Skeletal muscle cell (primary cell): ENCODE measurements around the gene TP53TG5.

Source experiments
- DNase-seq: peaks from one replicate; pipeline ENCODE4 v3.0.0-alpha.2; 2010; ENCODE audit warnings: low read depth
- H3K4me3 ChIP-seq: 2 replicates; pipeline ENCODE4 v1.5.1; 2011; ENCODE audit warnings: low read depth, mild to moderate bottlenecking, control low read depth, low read length, moderate library complexity

TP53TG5 gene

DNA sequence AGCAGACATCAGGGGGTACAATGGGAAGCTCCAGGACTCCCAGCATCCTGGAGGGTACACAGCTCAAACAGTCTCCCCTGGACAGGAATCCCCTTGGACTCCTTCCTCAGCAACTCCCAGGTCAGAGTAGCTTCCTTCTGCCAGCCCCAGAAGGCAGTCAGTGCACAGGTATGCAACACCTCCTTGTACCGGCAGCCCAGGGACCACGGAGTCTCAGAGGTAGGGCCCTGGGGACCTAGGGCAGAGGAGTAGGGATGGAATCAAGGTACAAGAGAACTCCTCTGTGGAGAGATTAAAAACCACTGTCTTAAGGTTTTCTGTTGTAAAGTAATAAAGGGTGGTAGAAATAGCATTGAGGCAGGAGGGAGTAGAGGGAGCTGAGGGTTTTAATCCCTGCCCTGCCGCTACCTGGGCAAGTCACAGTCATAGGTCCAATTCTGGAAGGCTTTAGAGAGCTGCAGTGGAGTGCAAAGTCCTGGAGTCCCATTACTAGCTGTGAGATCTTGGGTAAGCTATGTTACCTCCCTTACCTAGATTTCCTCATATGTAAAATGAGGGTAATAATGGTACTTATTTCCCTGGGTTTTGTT is 7.5 kb downstream of the TP53TG5 start:
- DNase-seq, result no peak

DNA sequence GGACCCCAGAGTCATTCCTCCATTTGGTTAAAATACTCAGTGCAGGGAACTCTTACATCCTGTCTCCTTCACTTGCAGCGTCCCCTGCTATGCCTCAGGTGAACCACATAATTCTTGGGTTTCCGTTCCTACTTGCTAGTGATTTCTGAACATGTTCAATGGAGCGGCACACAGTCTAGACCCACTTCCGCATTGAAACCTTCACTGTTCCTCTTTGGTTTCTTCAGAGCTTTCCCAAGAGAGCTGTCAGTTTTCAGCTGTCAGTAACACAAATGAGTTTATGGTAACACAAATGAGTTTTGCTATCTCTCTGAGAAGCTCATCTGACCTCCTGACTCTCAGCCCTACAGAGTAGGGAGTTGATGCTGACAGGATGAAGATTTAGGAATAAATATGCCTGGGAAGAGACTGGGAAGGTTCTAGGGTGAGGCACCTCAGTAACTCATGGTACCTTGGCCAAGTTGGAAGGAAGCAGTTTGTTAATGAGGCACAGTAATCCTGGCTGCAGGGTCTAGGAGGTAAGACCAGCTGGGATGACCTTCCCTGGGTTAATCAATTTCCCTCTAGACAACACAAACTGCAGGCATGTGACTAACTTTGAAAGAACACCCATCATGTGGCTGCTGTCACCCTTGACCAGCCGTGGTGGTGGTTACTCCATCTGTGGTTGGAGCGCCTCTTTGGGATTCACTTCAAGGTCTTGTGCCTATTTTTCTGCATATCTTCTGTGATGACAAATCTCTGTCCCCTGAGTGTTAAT is 9.7 kb downstream of the TP53TG5 start:
- H3K4me3 ChIP-seq, result no peak overlapping the region
- no peak for DNase-seq

More for the DNA sequence above, 7.5 kb downstream of the TP53TG5 start:
- no peak overlapping the region for H3K4me3 ChIP-seq

DNA sequence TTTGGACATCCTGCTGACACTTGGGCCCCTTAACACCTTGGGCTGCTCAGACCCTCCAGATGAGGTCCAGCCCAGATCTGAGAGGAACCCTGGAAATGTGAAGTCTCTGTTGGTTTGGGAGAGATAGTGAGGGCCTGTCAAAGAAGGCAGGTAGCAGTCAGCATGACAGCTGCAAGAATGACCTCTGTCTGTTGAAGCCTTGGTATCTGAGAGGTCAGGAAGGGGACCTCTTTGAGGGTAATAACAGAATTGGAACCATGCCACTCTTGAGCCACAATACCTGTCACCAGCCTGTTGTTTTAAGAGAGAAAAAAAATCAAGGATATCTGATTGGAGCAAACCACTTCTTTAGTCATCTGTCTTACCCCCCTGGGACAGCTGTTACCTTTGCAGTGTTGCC is 11.0 kb downstream of the TP53TG5 start:
- no peak overlapping the region for H3K4me3 ChIP-seq
- DNase-seq, result no peak

DNA sequence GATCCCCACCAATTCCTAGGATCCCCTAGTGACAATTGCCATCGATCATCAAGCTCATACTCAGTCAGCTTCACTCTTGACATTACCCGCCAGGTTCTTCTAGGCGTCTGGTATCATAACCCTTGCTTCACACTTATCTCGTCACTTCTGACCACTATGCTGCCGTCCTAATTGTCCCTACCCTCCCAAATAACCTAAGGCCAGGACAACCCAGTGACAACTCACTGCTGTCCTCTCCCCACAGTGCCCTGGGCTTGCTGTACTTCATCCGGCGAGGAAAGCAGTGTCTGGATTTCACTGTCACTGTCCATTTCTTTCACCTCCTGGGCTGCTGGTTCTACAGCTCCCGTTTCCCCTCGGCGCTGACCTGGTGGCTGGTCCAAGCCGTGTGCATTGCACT is 11.5 kb downstream of the TP53TG5 start:
- DNase-seq, result no peak
- no peak overlapping the region for H3K4me3 ChIP-seq

DNA sequence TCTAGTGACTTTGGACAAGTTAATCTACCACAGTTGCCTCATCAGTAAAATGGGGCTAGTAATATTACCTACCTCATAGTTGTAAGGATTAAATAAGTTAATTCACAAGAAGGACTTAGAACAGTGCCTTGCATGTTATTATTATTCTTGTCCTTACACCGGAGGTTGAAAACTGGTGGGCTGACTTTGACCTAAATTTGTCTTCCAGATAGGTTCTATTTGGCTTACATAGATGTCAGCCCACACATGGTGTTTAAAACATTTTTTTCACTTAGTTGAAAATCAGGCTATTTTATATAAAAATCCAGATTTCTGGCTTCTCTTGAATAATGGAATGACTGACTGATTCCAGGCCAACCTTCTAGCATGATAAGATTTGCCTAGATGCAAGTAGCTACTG is 11.9 kb downstream of the TP53TG5 start:
- H3K4me3 ChIP-seq, result no peak overlapping the region

DNA sequence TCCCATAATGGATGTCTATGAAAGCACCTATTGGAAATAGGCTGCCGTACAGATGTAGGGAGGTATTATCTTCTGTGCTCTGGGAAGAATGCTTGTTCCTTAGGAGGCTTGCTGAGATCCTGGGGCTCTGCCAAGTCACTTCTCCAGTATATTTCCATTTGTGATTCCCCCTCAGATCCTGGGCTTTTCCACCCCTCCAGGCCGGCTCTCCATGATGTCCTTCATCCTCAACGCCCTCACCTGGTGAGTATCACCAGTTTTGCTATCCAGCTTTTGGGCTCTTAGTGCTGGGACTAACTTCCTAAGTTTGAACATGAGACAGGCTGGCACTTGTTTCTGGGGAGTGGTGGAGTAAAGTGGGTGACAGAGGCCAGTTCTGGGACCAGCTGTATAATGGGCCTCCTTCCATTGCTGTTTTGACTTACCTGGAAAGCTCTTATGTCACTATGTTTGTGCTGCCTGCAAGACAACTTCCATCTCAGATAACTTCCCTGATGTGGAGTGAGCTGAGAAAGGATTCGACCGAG is 12.6 kb downstream of the TP53TG5 start:
- no peak for DNase-seq
- no peak overlapping the region for H3K4me3 ChIP-seq

More for the DNA sequence above, 11.9 kb downstream of the TP53TG5 start:
- DNase-seq, result no peak

DNA sequence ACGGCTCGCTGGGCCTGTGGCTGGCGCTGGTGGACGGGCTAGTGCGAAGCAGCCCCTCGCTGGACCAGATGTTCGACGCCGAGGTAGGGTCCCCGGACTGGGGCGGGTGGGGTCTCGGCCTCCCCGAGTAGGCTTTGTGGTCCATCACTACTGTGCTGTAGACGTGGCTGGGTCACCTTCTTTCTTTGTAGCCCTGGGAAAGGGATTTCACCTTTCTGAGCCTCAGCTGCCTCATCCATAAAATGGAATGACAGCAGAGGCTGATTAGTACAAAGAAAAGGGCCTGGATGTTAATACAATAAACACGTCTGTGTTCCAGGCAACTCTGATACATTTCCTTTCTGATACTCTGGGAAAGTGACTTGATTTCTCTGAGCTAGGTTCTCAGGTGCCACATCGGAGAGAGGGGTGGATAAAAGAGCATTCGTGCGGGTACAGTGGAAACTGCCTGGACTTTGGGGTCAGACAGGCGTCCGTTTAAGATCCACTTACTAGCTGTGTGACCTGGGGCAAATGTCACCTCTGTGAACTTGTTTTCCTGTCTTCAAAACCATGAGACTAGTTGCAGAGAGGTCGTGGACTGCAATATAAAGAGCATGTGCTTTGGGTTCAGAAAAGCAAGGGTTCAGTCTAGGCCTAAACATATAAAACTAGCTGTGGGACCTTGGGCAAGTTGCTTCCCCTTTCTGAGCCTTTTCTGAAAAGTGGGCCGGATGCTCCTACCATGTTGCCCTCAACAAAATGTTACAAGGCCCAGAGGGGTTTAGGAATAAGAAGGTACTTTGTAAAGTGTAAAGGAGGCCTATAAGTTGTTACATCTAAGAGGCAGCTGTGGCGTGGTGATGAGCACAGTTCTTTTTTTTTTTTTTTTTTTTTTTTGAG is 14.3 kb downstream of the TP53TG5 start:
- no peak for DNase-seq
- H3K4me3 ChIP-seq, result peak overlapping the region; percentile 77

DNA sequence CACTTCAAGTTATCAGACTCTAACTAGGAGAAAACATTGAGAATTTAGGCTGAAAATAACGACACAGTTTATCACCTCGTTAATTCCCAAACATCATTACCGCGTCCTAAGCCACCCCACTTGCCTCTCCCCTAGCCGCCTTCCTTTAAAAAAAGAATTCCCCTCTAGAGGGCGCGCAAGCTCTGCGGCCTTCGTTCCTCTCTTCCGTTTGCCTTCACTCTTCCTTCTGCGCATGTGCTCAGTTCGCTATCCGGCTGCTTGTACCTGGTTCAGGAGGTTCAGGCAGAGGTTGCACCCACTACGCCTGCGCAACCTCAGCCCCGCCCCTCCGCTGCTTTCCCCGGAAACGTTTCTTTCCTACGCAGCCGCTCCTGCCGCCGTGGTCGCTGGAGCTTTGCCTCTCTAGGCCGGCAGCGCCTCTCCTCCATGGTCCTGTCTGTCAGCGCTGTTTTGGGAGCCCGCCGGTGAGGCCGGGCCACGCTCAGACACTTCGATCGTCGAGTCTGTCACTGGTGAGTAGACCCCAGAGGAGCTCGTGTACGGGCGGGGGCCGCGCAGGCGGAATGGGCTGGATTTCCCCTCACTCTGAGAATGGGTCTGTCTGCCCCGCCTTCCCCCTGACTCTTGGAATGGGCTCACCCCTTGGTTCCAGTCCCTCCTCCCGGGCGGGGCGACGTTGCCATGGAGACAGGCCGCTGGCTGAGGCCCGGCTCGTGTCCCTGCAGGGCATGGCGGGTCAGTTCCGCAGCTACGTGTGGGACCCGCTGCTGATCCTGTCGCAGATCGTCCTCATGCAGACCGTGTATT is 15.1 kb downstream of the TP53TG5 start, which contains the start of gene SYS1:
Gene SYS1 (plus strand): TSS at position 353 of the 807 bp plus-strand sequence. CDS start 376 bp downstream, at position 729.
- peak; percentile 92 for DNase-seq
- H3K4me3 ChIP-seq, result peak within 1 kb of the TSS; percentile 77

DNA sequence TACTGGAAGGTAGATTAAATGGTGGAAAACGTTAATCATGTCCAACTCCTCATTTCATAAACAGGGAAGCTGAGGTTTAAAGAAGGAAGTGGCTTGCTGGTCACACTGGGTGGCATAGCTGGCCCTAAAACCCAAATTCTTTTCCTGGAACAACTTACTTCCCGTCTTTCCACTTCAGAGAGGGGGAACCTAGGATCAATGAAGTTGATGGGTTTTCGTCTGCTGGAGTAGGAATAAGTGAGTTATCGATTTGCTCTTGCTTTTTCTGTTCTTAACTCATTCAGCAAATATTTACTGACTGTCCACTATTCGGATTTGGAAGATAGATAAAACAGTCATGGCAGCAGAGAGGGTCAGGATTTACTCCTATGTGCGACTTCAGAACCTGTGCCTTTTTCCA is 16.3 kb downstream of the TP53TG5 start:
- H3K4me3 ChIP-seq, result no peak overlapping the region
- no peak for DNase-seq

DNA sequence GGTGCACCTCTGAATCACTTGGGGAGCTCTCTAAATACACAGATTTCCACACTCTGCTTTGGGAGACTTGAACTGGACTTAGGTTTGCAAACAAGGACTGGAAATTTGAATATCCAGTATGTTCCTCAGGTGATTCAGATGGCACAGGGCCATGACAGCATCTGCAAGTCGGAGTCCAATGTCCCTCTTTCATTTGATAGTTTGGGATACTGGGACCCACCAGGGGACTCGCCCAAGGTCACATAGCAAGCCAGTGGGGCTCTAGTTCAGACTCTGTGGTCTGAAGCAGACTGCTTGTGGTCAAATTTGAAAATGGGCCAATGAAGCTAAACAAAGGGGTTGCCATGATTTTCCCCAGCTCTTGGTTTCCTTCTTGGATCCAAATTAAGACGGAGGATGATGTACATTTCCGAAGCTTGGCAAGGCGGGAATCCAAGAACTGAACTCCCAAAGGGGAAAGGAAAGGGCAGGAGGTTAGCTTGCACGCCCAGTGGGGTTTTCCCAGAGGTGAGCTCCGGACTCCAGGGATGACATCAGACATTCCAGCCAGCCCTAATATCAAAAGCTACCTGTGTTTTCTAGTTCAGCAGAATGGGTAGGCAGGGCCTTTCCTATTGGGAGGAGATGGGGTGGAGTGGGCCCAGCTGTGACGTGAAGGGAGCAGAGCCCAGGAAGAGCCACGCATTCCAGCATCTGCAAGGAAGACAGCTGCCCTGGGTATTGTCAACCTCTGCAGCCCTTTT is 18.5 kb downstream of the TP53TG5 start:
- no peak for DNase-seq
- no peak overlapping the region for H3K4me3 ChIP-seq

DNA sequence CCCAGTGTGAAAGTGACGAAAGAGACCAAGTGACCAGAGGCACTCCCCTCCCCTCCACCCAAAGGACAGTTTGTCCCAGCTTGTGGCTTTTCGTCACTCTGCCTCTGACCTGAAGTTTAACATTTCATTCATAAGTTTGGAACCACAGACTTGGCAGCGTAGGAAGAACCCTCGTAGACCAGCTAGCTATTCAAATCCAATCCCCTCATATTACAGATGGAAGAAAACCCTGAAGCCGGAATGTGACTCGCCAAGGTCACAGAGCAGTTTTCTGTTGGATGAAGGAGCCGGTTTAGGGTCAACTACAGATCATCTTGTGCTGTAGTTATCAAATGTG is 19.1 kb downstream of the TP53TG5 start:
- no peak for DNase-seq
- H3K4me3 ChIP-seq, result no peak overlapping the region

DNA sequence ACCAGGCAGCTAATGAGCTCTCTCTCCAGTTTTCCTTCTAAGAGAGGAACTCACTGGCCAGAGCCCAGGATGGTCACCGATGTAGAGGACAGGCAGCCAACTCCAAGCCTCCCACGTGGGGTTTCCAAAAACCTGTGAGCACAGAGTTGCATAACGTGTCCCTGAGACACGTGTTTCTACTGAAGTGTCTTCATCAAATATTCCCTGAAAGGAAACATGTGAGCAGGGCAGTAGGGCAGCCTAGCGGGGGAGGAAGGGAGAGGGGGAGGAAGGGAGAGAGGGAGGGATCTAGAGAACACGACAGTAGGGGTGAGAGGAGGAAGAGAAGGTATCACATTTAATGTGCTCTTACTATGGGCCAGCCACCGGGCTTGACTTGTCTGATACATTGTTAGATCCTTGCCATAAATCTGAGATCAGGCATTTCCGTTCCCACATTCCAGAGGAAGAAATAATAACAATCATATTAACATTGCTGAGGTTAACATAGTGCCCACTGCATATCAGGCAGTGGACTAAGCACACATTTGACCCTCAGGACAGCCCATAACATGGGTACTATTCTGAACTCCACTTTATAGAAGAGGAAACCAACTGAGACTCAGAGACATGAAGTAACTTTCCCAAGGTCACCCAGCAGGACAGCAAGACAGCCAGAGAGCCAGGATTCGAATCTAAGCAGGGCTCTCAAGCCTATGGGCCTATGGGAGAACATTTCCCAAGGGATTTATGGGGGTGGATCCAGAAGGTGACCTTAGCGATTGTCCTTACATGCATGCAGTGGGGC is 19.6 kb downstream of the TP53TG5 start:
- DNase-seq, result no peak
- no peak overlapping the region for H3K4me3 ChIP-seq

DNA sequence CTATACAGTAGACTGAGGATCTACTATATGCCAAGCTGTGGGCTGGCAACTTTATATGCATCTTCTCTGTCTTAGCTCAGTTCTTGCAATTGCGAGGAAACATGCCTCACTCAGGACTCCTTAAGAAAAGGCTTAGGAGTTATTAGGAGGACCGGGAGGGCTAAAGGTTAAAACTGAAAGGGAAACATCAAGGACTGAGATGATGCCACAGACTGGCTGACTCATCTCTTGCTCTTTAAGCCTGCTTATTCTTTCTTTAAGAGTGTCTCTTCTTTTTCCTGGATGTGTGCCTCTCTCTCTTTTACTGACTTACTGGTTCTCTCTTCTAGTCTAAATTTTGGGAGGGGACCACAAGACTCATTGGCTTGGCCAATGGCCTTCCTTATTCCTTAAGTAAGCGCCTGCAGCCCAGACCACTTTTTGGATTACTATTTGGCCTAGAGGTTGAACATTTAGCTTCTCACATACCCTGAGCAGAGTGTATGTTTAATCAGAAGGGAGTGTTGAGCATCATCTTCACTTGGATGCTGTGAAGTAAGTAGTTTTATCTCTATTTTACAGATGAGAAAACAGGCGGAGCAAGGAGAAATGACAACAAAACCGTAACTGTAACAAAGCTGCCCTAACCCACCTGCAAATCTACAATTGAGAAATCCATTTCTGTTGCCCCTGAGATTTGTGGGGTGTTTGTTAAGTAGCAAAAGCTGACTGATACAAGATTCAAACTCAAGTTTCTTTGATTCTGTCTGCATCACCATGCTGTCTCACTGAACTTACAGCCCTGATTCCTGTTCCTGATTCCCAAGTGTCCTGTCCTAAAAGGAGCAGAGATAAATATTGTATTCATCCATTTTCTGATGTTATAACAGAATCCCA is 22.7 kb downstream of the TP53TG5 start:
- H3K4me3 ChIP-seq, result no peak overlapping the region
- no peak for DNase-seq

DNA sequence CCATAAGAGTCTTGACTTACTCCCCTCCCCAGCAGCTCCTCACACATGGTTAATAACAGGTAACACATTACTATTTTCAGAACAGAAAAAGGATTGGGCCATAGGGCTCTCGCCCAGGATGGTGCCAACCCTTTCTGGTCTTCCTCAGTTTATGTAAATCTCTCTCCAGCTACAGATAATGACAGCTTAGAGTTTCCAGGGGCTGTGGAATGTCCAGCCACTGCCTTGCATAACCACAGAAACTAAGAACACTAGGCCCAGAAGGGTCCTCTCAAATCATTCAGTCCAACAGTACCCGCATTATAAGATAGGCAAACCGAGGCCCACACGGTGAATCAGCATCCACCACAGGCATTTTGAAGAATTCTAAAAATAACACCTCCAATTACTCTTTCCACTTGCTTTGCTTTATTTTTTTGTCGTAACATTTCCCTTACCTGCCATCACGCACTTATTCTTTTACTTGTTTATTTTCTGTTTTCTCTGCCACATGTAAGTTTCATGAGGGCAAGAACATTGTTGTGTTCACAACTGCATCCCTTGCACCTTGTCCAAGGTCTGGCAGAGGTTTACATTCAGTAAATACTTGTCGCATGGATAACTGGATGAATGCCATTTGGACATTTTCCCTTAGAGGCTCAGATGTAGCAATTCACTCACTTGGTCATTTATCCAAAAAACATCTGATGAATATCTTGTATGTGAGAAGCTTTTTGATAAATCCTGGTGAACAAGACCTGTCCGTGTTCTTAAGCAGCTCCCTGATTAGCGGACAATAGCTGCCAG is 23.5 kb downstream of the TP53TG5 start:
- no peak overlapping the region for H3K4me3 ChIP-seq
- no peak for DNase-seq

DNA sequence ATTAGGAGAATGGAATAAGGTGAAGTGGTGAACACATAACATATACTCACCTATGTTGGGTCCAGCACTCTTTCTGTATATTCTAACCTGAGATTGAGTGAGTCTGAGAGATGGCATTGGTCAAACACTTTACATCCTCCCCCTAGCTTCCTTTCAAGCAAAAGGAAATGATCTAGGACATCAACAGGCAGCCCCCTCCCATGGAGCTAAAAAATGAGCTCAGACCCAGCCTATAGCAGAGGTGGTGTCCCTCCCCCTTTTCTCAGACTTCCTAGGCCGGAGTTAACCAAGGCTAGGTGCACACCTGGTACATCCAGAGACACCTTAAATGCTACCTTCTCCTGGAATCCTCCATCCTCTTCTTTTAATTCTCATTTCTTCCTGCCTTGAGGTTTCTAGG is 24.4 kb downstream of the TP53TG5 start:
- DNase-seq, result no peak

DNA sequence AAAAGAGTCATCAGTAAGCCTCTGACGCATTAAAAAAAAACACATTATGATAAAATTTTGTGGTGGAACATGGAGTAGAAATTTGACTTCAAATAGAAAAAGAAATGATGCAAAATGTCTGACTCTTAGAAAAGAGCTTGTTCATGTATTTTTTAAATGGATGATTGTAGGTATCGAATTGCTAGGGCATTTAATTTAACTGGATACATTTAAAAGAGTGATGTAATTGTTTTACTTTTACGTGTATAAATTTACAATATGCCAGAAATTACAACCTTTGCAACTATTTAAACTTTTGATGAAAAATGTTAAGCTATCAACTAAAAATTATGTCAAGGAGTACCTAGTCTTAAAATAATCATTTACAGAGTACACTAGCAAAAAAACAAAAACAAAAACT is 25.4 kb downstream of the TP53TG5 start:
- no peak for DNase-seq
- H3K4me3 ChIP-seq, result no peak overlapping the region

More for the DNA sequence above, 24.4 kb downstream of the TP53TG5 start:
- no peak overlapping the region for H3K4me3 ChIP-seq
